ENCODE data around the gene CCDC197. TPM values are rescaled to one million over a fixed set of nuclear protein-coding genes. Genes with fewer than 3 reads are reported as not detected.

Gene CCDC197
- total and polyA plus RNA-seq, 4 donors, result not detected

DNA sequence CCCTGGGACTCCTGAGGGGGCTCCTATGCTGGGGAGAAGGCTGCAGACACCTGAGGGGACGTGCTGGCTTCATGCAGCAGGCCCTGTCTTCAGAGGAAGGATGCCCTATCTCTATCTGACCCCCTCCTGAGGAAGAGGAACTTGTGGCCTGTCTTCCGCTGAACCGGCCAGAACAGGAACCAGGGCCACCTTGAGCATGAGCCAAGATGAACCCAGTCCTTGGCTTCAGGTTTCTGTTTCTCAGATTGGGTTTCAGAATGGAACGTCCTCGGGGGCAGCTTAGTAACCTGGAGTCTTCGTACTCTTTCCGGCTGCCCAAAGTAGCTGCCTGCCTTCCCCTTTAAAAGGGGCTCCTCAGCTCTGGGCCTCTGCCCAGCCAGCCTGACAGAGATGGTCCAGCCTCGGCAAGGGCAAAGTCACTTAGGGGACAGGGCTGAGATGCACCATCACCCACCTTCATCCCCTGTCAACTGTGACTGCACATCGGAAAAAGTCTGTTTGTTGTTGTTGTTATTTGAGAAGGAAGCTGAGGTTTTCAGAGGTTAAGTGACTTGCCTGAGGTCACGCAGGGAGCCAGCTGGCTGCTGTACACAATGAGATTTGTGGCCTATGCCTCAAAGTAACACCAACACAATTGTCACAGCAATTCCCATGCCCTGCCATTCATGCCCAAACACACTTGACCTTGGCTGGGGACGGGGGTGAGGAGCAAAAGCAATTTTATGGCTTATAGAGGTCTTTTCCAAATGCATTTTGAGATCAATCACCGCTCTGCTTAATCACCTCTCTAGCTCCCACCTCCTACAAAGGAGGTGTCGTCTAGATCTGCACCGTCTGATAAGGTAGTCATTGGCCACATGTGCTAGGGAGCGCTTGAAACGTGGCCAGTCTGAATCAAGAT is 34.1 kb upstream of the CCDC197 start:
- Histone ChIP-seq H3K27me3 (ENCODE audit: control insufficient read depth in 3 of 3, insufficient read depth in 3 of 3, low read length in 2 of 3) (no peaks in the 10 kb centered on the region), H3K27ac (ENCODE audit: low read depth in 1 of 2, low read length in 1 of 2) (peak overlapping the region; percentile 7 to 72), H3K9ac (ENCODE audit: insufficient read depth in 1 of 2, low read length in 2 of 2) (no peak overlapping the region), H3K4me3 (no peak overlapping the region), H3K36me3 (ENCODE audit: control insufficient read depth in 4 of 4, insufficient read depth in 4 of 4, low read length in 4 of 4) (no peaks in the 10 kb centered on the region), H3K9me3 (ENCODE audit: control insufficient read depth in 4 of 4, insufficient read depth in 3 of 4, low read length in 3 of 4) (no peaks in the 10 kb centered on the region), H3K4me1 (ENCODE audit: control insufficient read depth in 5 of 5, insufficient read depth in 5 of 5, low read length in 5 of 5) (peaks cover 0 to 18% (median 0%) of the 10 kb centered on the region in 5 donors)
- no peak for ATAC-seq (ENCODE audit: insufficient read depth, low FRiP score)
- no peak for TF ChIP-seq CTCF (IDR thresholded peaks at IDR 0.05; ENCODE audit: control extremely low read depth, extremely low read depth)
- DNase-seq, result no peak
- WGBS, 2 donors, result 46 to 53% methylated on average over 16 of the region's 16 CpGs

GRCh38 chr14:93963692-93964091 is 33.4 kb upstream of the CCDC197 start:
- no peaks in the 10 kb centered on the region for H3K9me3 ChIP-seq (ENCODE audit: control insufficient read depth in 4 of 4, insufficient read depth in 3 of 4, low read length in 3 of 4)
- no peak overlapping the region for H3K4me3 ChIP-seq
- WGBS, 2 donors, result 80 to 83% methylated on average over 4 of the region's 4 CpGs
- peak overlapping the region in 1 of 2 donors; percentile 54 for H3K27ac ChIP-seq (ENCODE audit: low read depth in 1 of 2, low read length in 1 of 2)
- peaks cover 0 to 18% (median 0%) of the 10 kb centered on the region in 5 donors for H3K4me1 ChIP-seq (ENCODE audit: control insufficient read depth in 5 of 5, insufficient read depth in 5 of 5, low read length in 5 of 5)
- no peak for ATAC-seq (ENCODE audit: insufficient read depth, low FRiP score)
- no peak for DNase-seq
- H3K36me3 ChIP-seq (ENCODE audit: control insufficient read depth in 4 of 4, insufficient read depth in 4 of 4, low read length in 4 of 4), result no peaks in the 10 kb centered on the region
- H3K27me3 ChIP-seq (ENCODE audit: control insufficient read depth in 3 of 3, insufficient read depth in 3 of 3, low read length in 2 of 3), result no peaks in the 10 kb centered on the region
- H3K9ac ChIP-seq (ENCODE audit: insufficient read depth in 1 of 2, low read length in 2 of 2), result no peak overlapping the region
- TF ChIP-seq CTCF (IDR thresholded peaks at IDR 0.05; ENCODE audit: control extremely low read depth, extremely low read depth), result no peak

- peaks cover 0 to 19% (median 0%) of the 10 kb centered on the region in 5 donors for H3K4me1 ChIP-seq (ENCODE audit: control insufficient read depth in 5 of 5, insufficient read depth in 5 of 5, low read length in 5 of 5)
- H3K27me3 ChIP-seq (ENCODE audit: control insufficient read depth in 3 of 3, insufficient read depth in 3 of 3, low read length in 2 of 3), result no peaks in the 10 kb centered on the region
- 95 to 96% methylated on average over 10 of the region's 10 CpGs for whole genome bisulfite sequencing, 2 donors
- no peaks in the 10 kb centered on the region for H3K36me3 ChIP-seq (ENCODE audit: control insufficient read depth in 4 of 4, insufficient read depth in 4 of 4, low read length in 4 of 4)
- ATAC-seq (ENCODE audit: insufficient read depth, low FRiP score) (no peak), DNase-seq (no peak)
- no peaks in the 10 kb centered on the region for H3K9me3 ChIP-seq (ENCODE audit: control insufficient read depth in 4 of 4, insufficient read depth in 3 of 4, low read length in 3 of 4)
- peak overlapping the region in 1 of 2 donors; percentile 58 for H3K27ac ChIP-seq (ENCODE audit: low read depth in 1 of 2, low read length in 1 of 2)
- H3K9ac ChIP-seq (ENCODE audit: insufficient read depth in 1 of 2, low read length in 2 of 2), result no peak overlapping the region
- no peak for TF ChIP-seq CTCF (IDR thresholded peaks at IDR 0.05; ENCODE audit: control extremely low read depth, extremely low read depth)
- H3K4me3 ChIP-seq, result no peak overlapping the region
Observed at GRCh38 chr14:93964281-93964680, 32.8 kb upstream of the CCDC197 start.

All from lung (tissue), 12 donors.